ENCODE data around the gene RBM7. TPM values are rescaled to one million over a fixed set of nuclear protein-coding genes. Genes with fewer than 3 reads are reported as not detected.

Gene RBM7
- total and polyA plus RNA-seq, 2 donors from 2014 or later, result 14.6 to 27.8 TPM

DNA sequence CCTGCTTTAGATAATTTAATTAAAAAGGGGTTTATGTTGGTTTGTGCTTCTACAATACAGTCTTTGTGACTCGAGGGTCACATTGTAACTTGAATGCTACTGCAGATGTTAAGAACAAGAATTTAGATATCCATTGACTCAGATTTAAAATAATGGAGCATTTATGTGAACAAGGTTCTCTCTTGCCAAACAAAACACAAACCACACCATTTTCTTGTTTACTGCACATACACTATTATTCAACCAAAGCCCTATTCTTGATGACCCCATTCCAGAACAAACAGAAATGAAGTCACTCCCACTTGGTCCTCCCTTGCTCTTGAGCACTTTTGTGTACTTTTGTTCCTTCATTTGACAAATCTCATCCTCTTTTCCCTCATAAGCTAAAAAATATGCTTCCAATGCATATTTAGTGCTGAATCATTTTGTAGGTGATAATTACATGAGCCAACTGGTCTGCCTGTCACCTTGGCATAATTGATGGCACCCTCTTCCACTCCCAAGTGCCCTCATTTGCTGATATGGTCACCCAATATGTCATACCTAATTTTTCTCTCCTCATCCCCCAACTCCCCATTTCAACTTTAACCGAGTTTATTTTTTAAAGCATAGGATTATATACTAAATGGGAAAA lies 3.0 kb upstream of the RBM7 start:
- H3K27me3 ChIP-seq (ENCODE audit: control insufficient read depth, insufficient read depth, low read length), result no peaks in the 10 kb centered on the region
- no peak overlapping the region for H3K9ac ChIP-seq (ENCODE audit: low read length in 3 of 3)
- intact Hi-C loops (cut with DNase I), result no loop called here
- H3K4me1 ChIP-seq (ENCODE audit: control insufficient read depth in 2 of 3, insufficient read depth in 2 of 3, low read depth in 1 of 3, low read length in 3 of 3), result peaks cover 0 to 16% (median 5%) of the 10 kb centered on the region in 3 donors
- H3K36me3 ChIP-seq (ENCODE audit: control insufficient read depth in 2 of 3, insufficient read depth in 3 of 3, low read length in 3 of 3), result no peaks in the 10 kb centered on the region
- no peak for FAIRE-seq
- H3K9me3 ChIP-seq (ENCODE audit: control insufficient read depth in 2 of 3, insufficient read depth in 1 of 3, low read length in 3 of 3), result no peaks in the 10 kb centered on the region
- DNase-seq, result peak in 2 of 5 donors; percentile 6 to 25
- TF ChIP-seq, protein P1, sequence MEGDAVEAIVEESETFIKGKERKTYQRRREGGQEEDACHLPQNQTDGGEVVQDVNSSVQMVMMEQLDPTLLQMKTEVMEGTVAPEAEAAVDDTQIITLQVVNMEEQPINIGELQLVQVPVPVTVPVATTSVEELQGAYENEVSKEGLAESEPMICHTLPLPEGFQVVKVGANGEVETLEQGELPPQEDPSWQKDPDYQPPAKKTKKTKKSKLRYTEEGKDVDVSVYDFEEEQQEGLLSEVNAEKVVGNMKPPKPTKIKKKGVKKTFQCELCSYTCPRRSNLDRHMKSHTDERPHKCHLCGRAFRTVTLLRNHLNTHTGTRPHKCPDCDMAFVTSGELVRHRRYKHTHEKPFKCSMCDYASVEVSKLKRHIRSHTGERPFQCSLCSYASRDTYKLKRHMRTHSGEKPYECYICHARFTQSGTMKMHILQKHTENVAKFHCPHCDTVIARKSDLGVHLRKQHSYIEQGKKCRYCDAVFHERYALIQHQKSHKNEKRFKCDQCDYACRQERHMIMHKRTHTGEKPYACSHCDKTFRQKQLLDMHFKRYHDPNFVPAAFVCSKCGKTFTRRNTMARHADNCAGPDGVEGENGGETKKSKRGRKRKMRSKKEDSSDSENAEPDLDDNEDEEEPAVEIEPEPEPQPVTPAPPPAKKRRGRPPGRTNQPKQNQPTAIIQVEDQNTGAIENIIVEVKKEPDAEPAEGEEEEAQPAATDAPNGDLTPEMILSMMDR (IDR thresholded peaks at IDR 0.05; ENCODE audit: borderline replicate concordance, extremely low read depth, insufficient read depth), result no peak
- no peak overlapping the region for H3K4me3 ChIP-seq (ENCODE audit: low read length in 3 of 3)
- H3K27ac ChIP-seq (ENCODE audit: low read depth in 2 of 2, low read length in 2 of 2), result no peak overlapping the region

- peaks cover 0 to 16% (median 5%) of the 10 kb centered on the region in 3 donors for H3K4me1 ChIP-seq (ENCODE audit: control insufficient read depth in 2 of 3, insufficient read depth in 2 of 3, low read depth in 1 of 3, low read length in 3 of 3)
- TF ChIP-seq, protein P1 (IDR thresholded peaks at IDR 0.05; ENCODE audit: borderline replicate concordance, extremely low read depth, insufficient read depth), result no peak
- intact Hi-C loops (cut with DNase I), result no loop called here
- peak overlapping the region in 1 of 3 donors; percentile 98 for H3K9ac ChIP-seq (ENCODE audit: low read length in 3 of 3)
- no peaks in the 10 kb centered on the region for H3K36me3 ChIP-seq (ENCODE audit: control insufficient read depth in 2 of 3, insufficient read depth in 3 of 3, low read length in 3 of 3)
- H3K27ac ChIP-seq (ENCODE audit: low read depth in 2 of 2, low read length in 2 of 2), result no peak overlapping the region
- FAIRE-seq, result no peak
- H3K4me3 ChIP-seq (ENCODE audit: low read length in 3 of 3), result peak overlapping the region in 2 of 3 donors; percentile 94 to 100
- H3K27me3 ChIP-seq (ENCODE audit: control insufficient read depth, insufficient read depth, low read length), result no peaks in the 10 kb centered on the region
- DNase-seq, result no peak
- H3K9me3 ChIP-seq (ENCODE audit: control insufficient read depth in 2 of 3, insufficient read depth in 1 of 3, low read length in 3 of 3), result no peaks in the 10 kb centered on the region
These were observed 2.1 kb upstream of the RBM7 start for GRCh38 chr11:114398303-114398920.

DNA sequence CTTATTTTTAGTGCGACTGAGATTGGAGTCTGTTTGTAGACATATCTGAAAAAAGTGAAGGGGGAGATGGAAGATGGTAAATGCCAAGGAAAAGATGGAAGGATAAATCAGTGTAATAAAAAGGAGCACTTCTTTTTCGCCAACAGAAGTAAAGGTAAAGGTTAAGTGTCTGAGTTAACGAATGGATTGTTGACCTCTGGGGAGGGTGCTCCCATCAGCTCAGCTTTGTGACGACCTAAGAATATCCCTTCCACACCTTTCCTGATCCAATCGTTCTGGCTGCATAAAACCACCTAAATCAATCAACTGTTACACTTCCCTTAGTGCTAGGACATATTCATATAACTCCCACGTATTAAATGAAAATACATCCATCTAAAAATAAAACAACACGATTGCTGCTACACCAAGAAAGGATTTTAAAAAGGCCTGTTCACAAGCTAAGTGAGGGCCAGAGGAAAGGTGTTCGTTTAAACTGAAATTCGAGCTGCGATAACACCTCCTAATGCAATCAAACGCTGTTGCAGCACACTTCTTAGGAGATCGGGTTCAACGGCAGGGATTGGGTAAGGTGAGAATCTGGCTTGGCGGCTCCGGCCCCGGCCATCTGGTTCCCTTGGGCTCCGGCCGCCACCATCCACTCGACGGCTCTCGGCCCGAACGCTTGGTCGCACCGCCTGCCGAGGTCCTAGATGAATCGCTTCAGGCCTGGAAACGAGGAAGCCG lies 813 bp upstream of the RBM7 start:
- H3K9ac ChIP-seq (ENCODE audit: low read length in 3 of 3), result peak overlapping the region; percentile 92 to 99 (median 98)
- H3K36me3 ChIP-seq (ENCODE audit: control insufficient read depth in 2 of 3, insufficient read depth in 3 of 3, low read length in 3 of 3), result no peaks in the 10 kb centered on the region
- H3K9me3 ChIP-seq (ENCODE audit: control insufficient read depth in 2 of 3, insufficient read depth in 1 of 3, low read length in 3 of 3), result no peaks in the 10 kb centered on the region
- peak in 2 of 5 donors; percentile 89 to 90 for DNase-seq
- intact Hi-C loops (cut with DNase I), result no loop called here
- peaks cover 0 to 16% (median 8%) of the 10 kb centered on the region in 3 donors for H3K4me1 ChIP-seq (ENCODE audit: control insufficient read depth in 2 of 3, insufficient read depth in 2 of 3, low read depth in 1 of 3, low read length in 3 of 3)
- peak overlapping the region; percentile 92 to 99 for H3K27ac ChIP-seq (ENCODE audit: low read depth in 2 of 2, low read length in 2 of 2)
- no peak for FAIRE-seq
- peak overlapping the region; percentile 94 to 100 (median 100) for H3K4me3 ChIP-seq (ENCODE audit: low read length in 3 of 3)
- H3K27me3 ChIP-seq (ENCODE audit: control insufficient read depth, insufficient read depth, low read length), result no peaks in the 10 kb centered on the region
- TF ChIP-seq, protein P1 (IDR thresholded peaks at IDR 0.05; ENCODE audit: borderline replicate concordance, extremely low read depth, insufficient read depth), result no peak

All from kidney (tissue), 14 donors.